ENCODE results near the gene MALT1.

- TF ChIP-seq CTCF (IDR thresholded peaks at IDR 0.05) (no peak), POLR2AphosphoS5 (IDR thresholded peaks at IDR 0.05) (no peak)
Observed at GRCh38 chr18:58690259-58690658, 19.0 kb downstream of the MALT1 start.
